ENCODE measurements around the gene ZNF70. TPM values are rescaled to one million over a fixed set of nuclear protein-coding genes. Genes with fewer than 3 reads are reported as not detected.
A peak's percentile ranks its signal among the peaks of the same experiment; 100 is the strongest.

Gene ZNF70
- total and polyA plus RNA-seq, 2 of the 13 experiments (the other 11 are each of a cell fraction or from before 2014, with no cell fraction given), result 0.62 to 3.6 TPM

DNA sequence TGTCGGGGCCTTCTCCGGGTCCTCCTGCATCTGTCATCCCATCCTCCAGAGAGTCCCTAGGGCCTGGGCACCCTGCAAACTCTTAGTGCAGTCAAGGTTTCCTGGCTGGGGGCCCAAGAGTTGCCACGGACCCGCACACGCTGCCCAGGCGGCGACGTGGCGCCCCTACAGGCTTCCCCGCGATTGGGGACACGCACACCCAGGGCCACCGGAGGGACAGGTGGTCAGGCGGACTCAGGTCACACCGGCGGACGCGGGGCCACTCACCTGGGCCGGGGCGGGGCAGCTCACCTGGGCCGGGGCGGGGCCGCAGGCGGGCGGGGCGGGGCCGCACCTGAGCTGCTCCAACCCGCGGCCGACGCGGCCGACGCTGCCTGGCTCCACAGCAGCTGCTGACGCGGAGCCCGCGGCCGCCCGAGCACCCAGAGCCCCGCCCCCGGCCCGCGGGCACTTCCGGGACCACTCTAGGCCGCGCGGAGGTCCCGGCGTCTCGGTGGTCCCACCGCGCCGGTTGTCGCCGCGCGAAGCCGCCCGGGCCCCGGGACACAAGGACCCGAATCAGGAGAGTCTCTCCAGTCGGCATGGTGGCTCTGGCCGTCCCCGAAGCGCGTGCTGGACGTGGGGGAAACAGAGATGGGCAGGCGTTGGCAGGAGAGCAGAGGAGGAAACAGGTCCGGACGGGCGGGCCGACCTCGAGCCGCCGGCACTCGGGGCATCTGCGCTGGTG is at the start of gene ZNF70 (continued):
- TF ChIP-seq ISL2 (CRISPR knock-in tag; IDR thresholded peaks at IDR 0.05), result no peak
- TF ChIP-seq, protein P1, sequence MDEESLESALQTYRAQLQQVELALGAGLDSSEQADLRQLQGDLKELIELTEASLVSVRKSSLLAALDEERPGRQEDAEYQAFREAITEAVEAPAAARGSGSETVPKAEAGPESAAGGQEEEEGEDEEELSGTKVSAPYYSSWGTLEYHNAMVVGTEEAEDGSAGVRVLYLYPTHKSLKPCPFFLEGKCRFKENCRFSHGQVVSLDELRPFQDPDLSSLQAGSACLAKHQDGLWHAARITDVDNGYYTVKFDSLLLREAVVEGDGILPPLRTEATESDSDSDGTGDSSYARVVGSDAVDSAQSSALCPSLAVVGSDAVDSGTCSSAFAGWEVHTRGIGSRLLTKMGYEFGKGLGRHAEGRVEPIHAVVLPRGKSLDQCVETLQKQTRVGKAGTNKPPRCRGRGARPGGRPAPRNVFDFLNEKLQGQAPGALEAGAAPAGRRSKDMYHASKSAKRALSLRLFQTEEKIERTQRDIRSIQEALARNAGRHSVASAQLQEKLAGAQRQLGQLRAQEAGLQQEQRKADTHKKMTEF (CRISPR knock-in tag; IDR thresholded peaks at IDR 0.05), result peak; percentile 71; the same call in 1 of the 2 replicates
- TF ChIP-seq ZSCAN12 (CRISPR knock-in tag; IDR thresholded peaks at IDR 0.05), result no peak
- no peak for TF ChIP-seq PHF5A (CRISPR knock-in tag; IDR thresholded peaks at IDR 0.05; ENCODE audit: low read depth, unreplicated experiment)
- TF ChIP-seq ZNF160 (CRISPR knock-in tag; IDR thresholded peaks at IDR 0.05), result no peak
- no peak for TF ChIP-seq KAT7 (CRISPR knock-in tag; IDR thresholded peaks at IDR 0.05; ENCODE audit: borderline replicate concordance)
- no peak for TF ChIP-seq ZNF776 (CRISPR knock-in tag; IDR thresholded peaks at IDR 0.05)
- TF ChIP-seq ZNF570 (CRISPR knock-in tag; IDR thresholded peaks at IDR 0.05; ENCODE audit: borderline replicate concordance), result no peak
- TF ChIP-seq, protein P2, sequence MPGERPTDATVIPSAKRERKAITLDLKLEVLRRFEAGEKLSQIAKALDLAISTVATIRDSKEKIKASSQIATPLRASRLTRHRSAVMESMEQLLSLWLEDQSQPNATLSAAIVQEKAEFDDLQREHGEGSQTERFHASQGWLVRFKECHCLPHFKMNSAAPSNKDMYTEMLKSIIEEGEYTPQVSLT (CRISPR knock-in tag; IDR thresholded peaks at IDR 0.05; ENCODE audit: borderline replicate concordance, low read depth), result no peak
- peak; percentile 58 for TF ChIP-seq SRSF1 (optimal IDR thresholded peaks at IDR 0.05; ENCODE audit: low read depth, low read length)
- TF ChIP-seq, protein P3, sequence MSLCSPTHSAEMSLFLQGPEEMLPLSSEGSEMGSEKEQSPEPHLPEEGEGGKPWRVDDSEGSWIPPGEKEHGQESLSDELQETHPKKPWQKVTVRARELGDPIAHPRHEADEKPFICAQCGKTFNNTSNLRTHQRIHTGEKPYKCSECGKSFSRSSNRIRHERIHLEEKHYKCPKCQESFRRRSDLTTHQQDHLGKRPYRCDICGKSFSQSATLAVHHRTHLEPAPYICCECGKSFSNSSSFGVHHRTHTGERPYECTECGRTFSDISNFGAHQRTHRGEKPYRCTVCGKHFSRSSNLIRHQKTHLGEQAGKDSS (CRISPR knock-in tag; IDR thresholded peaks at IDR 0.05; ENCODE audit: borderline replicate concordance, low read depth), result no peak
- TF ChIP-seq ELF4 (CRISPR knock-in tag; IDR thresholded peaks at IDR 0.05; ENCODE audit: borderline replicate concordance), result no peak
- no peak for TF ChIP-seq RAD51 (IDR thresholded peaks at IDR 0.05; ENCODE audit: borderline replicate concordance)
- TF ChIP-seq KMT2A (CRISPR knock-in tag; IDR thresholded peaks at IDR 0.05), result no peak
- TF ChIP-seq, protein P4, sequence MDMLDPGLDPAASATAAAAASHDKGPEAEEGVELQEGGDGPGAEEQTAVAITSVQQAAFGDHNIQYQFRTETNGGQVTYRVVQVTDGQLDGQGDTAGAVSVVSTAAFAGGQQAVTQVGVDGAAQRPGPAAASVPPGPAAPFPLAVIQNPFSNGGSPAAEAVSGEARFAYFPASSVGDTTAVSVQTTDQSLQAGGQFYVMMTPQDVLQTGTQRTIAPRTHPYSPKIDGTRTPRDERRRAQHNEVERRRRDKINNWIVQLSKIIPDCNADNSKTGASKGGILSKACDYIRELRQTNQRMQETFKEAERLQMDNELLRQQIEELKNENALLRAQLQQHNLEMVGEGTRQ (IDR thresholded peaks at IDR 0.05; ENCODE audit: low read depth, low read length), result no peak
- TF ChIP-seq, protein P4 (CRISPR knock-in tag; IDR thresholded peaks at IDR 0.05; ENCODE audit: borderline replicate concordance), result no peak
- TF ChIP-seq, protein P5, sequence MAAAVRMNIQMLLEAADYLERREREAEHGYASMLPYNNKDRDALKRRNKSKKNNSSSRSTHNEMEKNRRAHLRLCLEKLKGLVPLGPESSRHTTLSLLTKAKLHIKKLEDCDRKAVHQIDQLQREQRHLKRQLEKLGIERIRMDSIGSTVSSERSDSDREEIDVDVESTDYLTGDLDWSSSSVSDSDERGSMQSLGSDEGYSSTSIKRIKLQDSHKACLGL (CRISPR knock-in tag; IDR thresholded peaks at IDR 0.05), result peak; percentile 84
- TF ChIP-seq, protein P6, sequence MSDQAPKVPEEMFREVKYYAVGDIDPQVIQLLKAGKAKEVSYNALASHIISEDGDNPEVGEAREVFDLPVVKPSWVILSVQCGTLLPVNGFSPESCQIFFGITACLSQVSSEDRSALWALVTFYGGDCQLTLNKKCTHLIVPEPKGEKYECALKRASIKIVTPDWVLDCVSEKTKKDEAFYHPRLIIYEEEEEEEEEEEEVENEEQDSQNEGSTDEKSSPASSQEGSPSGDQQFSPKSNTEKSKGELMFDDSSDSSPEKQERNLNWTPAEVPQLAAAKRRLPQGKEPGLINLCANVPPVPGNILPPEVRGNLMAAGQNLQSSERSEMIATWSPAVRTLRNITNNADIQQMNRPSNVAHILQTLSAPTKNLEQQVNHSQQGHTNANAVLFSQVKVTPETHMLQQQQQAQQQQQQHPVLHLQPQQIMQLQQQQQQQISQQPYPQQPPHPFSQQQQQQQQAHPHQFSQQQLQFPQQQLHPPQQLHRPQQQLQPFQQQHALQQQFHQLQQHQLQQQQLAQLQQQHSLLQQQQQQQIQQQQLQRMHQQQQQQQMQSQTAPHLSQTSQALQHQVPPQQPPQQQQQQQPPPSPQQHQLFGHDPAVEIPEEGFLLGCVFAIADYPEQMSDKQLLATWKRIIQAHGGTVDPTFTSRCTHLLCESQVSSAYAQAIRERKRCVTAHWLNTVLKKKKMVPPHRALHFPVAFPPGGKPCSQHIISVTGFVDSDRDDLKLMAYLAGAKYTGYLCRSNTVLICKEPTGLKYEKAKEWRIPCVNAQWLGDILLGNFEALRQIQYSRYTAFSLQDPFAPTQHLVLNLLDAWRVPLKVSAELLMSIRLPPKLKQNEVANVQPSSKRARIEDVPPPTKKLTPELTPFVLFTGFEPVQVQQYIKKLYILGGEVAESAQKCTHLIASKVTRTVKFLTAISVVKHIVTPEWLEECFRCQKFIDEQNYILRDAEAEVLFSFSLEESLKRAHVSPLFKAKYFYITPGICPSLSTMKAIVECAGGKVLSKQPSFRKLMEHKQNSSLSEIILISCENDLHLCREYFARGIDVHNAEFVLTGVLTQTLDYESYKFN (CRISPR knock-in tag; conservative IDR thresholded peaks at IDR 0.05), result no peak
- no peak for TF ChIP-seq TOPORS (CRISPR knock-in tag; IDR thresholded peaks at IDR 0.05)
